ENCODE data around the gene HIGD1C.

Gene HIGD1C

GRCh38 chr12:50981319-50982239 lies 29.2 kb downstream of the HIGD1C start:
- DNase-seq = no peak
- intact Hi-C loops (cut with DNase I) = no loop called here

GRCh38 chr12:50984586-50985298 lies 32.4 kb downstream of the HIGD1C start:
- intact Hi-C loops (cut with DNase I) = loop anchor here (5.0 kb wide), 2 partner anchors 57 to 482 kb away; partner anchors contain the start of gene DIP2B
- DNase-seq = no peak

GRCh38 chr12:50985322-50985721 lies 33.0 kb downstream of the HIGD1C start:
- no peak for DNase-seq
- intact Hi-C loops (cut with DNase I) = loop anchor here (5.0 kb wide), 2 partner anchors 58 to 483 kb away; partner anchors contain the start of gene DIP2B

- DNase-seq = peak in 3 of 10 donors; percentile 39 to 52 (median 48)
- intact Hi-C loops (cut with DNase I) = loop anchor here (1.0 to 5.0 kb wide), 4 partner anchors 60 to 485 kb away; partner anchors contain the start of genes ATF1 and DIP2B
Measured at GRCh38 chr12:50986966-50987737, 34.8 kb downstream of the HIGD1C start.

GRCh38 chr12:50988051-50988450 lies 35.7 kb downstream of the HIGD1C start:
- no peak for DNase-seq
- intact Hi-C loops (cut with DNase I) = loop anchor here (5.0 kb wide), 2 partner anchors 61 to 486 kb away; partner anchors contain the start of gene DIP2B

- no peak for DNase-seq
Measured at GRCh38 chr12:50988871-50989270, 36.5 kb downstream of the HIGD1C start.

GRCh38 chr12:50990147-50990727 lies 37.9 kb downstream of the HIGD1C start:
- intact Hi-C loops (cut with DNase I) = no loop called here
- peak in 1 of 10 donors; percentile 20 for DNase-seq

More at GRCh38 chr12:50988871-50989270, 36.5 kb downstream of the HIGD1C start:
- intact Hi-C loops (cut with DNase I) = loop anchor here (5.0 kb wide), 2 partner anchors 62 to 487 kb away; partner anchors contain the start of gene DIP2B

- DNase-seq = no peak
- intact Hi-C loops (cut with DNase I) = no loop called here
Measured at GRCh38 chr12:50990791-50991190, 38.4 kb downstream of the HIGD1C start.

- intact Hi-C loops (cut with DNase I) = no loop called here
- no peak for DNase-seq
Measured at GRCh38 chr12:50991291-50991690, 38.9 kb downstream of the HIGD1C start.

- peak in 2 of 10 donors; percentile 34 to 56 for DNase-seq
- intact Hi-C loops (cut with DNase I) = no loop called here
Measured at GRCh38 chr12:50992819-50993218, 40.5 kb downstream of the HIGD1C start.

- intact Hi-C loops (cut with DNase I) = no loop called here
- DNase-seq = no peak
Measured at GRCh38 chr12:50999093-50999492, 46.7 kb downstream of the HIGD1C start.

- intact Hi-C loops (cut with DNase I) = no loop called here
- no peak for DNase-seq
Measured at GRCh38 chr12:51000245-51000644, 47.9 kb downstream of the HIGD1C start.

GRCh38 chr12:51001799-51002198 lies 49.5 kb downstream of the HIGD1C start:
- intact Hi-C loops (cut with DNase I) = no loop called here
- no peak for DNase-seq

GRCh38 chr12:51004504-51004903 lies 52.2 kb downstream of the HIGD1C start:
- DNase-seq = peak in 1 of 10 donors; percentile 43
- intact Hi-C loops (cut with DNase I) = no loop called here

- intact Hi-C loops (cut with DNase I) = no loop called here
Measured at GRCh38 chr12:51005030-51005429, 52.7 kb downstream of the HIGD1C start.

GRCh38 chr12:51005671-51006070 lies 53.3 kb downstream of the HIGD1C start:
- intact Hi-C loops (cut with DNase I) = no loop called here
- DNase-seq = no peak

More at GRCh38 chr12:51005030-51005429, 52.7 kb downstream of the HIGD1C start:
- DNase-seq = no peak

GRCh38 chr12:51008329-51009055 lies 56.1 kb downstream of the HIGD1C start:
- DNase-seq = no peak
- intact Hi-C loops (cut with DNase I) = no loop called here

GRCh38 chr12:51009056-51009440 lies 56.7 kb downstream of the HIGD1C start:
- intact Hi-C loops (cut with DNase I) = no loop called here
- peak; percentile 79 to 98 (median 88) for DNase-seq

- no peak for DNase-seq
- intact Hi-C loops (cut with DNase I) = loop anchor here (2.0 kb wide), 1 partner anchor 13 kb away; no protein-coding TSS in a partner anchor
Measured at GRCh38 chr12:51011955-51012354, 59.6 kb downstream of the HIGD1C start.

Measured in posterior cingulate gyrus (tissue), 11 donors.